Activated CD8-positive, alpha-beta memory T cell treated with anti-CD3 and anti-CD28 coated beads, Interleukin-2, amount 50 U/mL, for 1 hour (primary cell): ENCODE data around the gene SPHK1.
A peak's percentile ranks its signal among the peaks of the same experiment; 100 is the strongest.

Experiments
- DNase-seq: peaks from one replicate; pipeline ENCODE4 v3.0.0-alpha.2; 2020; ENCODE audit errors: extremely low read depth

The SPHK1 gene

GRCh38 chr17:76384987-76385891, 830 bp downstream of the SPHK1 start:
- no peak for DNase-seq

GRCh38 chr17:76385892-76386786, 1.7 kb downstream of the SPHK1 start:
- DNase-seq, result peak; percentile 53

GRCh38 chr17:76386966-76387765, 2.8 kb downstream of the SPHK1 start:
- DNase-seq, result no peak

GRCh38 chr17:76388966-76389888, 4.8 kb downstream of the SPHK1 start:
- no peak for DNase-seq

- DNase-seq, result no peak
These were observed 5.6 kb downstream of the SPHK1 start for GRCh38 chr17:76390003-76390421.

- no peak for DNase-seq
These were observed 6.8 kb downstream of the SPHK1 start for GRCh38 chr17:76391200-76391715.

- DNase-seq, result no peak
These were observed 9.8 kb downstream of the SPHK1 start for GRCh38 chr17:76394166-76394565.

- DNase-seq, result no peak
These were observed 11.6 kb downstream of the SPHK1 start for GRCh38 chr17:76395980-76396379.

GRCh38 chr17:76397184-76397583, 12.8 kb downstream of the SPHK1 start:
- DNase-seq, result no peak

- peak; percentile 58 for DNase-seq
These were observed 13.5 kb downstream of the SPHK1 start for GRCh38 chr17:76397687-76398522.

- no peak for DNase-seq
These were observed 14.2 kb downstream of the SPHK1 start for GRCh38 chr17:76398523-76399174.

GRCh38 chr17:76399175-76400172, 15.1 kb downstream of the SPHK1 start:
- no peak for DNase-seq

- no peak for DNase-seq
These were observed 18.3 kb downstream of the SPHK1 start for GRCh38 chr17:76402711-76403110.

GRCh38 chr17:76404256-76404655, 19.8 kb downstream of the SPHK1 start:
- no peak for DNase-seq

GRCh38 chr17:76404976-76405563, 20.7 kb downstream of the SPHK1 start:
- DNase-seq, result no peak

- DNase-seq, result no peak
These were observed 21.2 kb downstream of the SPHK1 start for GRCh38 chr17:76405607-76405966.

- no peak for DNase-seq
These were observed 21.7 kb downstream of the SPHK1 start for GRCh38 chr17:76405967-76406647.
